OCI-LY3 (cell line): ENCODE data around the gene RNF145.

Source experiments
- H2AFZ ChIP-seq: fragments of 200-600, 300-600 bp; shearing (Covaris generic); 2 replicates; pipeline ENCODE4 v1.6.0; 2014; ENCODE audit warnings: antibody characterized with exemption, low read depth, low read length
- H3K27ac ChIP-seq: fragments of 200-600, 300-600 bp; sonication (generic); 2 replicates; pipeline ENCODE4 v1.5.1; 2014; ENCODE audit warnings: mild to moderate bottlenecking, low read length, moderate library complexity, mixed read lengths
- H3K27me3 ChIP-seq: fragments of 200-600, 300-600 bp; sonication (generic); 2 replicates; pipeline ENCODE4 v1.6.1; 2014; ENCODE audit warnings: low read depth, low read length, mixed read lengths
- H3K36me3 ChIP-seq: fragments of 200-600, 300-600 bp; sonication (generic); replicated peaks from 2 replicates; pipeline ENCODE3; 2014; ENCODE audit warnings: low read depth, low read length, mixed read lengths
- H3K4me1 ChIP-seq: fragments of 300-600, 200-600 bp; sonication (generic); 2 replicates; pipeline ENCODE4 v1.6.1; 2014; ENCODE audit warnings: low read length, mixed read lengths
- H3K4me2 ChIP-seq: fragments of 200-600, 300-600 bp; sonication (generic); 2 replicates; pipeline ENCODE4 v1.6.1; 2014; ENCODE audit warnings: low read length, mixed read lengths
- H3K4me3 ChIP-seq: fragments of 300-600, 200-600 bp; sonication (generic); 2 replicates; pipeline ENCODE4 v1.5.1; 2014; ENCODE audit warnings: antibody characterized with exemption, mild to moderate bottlenecking, low read length, moderate library complexity
- H3K79me2 ChIP-seq: fragments of 300-600, 200-600 bp; shearing (Covaris generic); 2 replicates; pipeline ENCODE4 v1.6.1; 2014; ENCODE audit warnings: mild to moderate bottlenecking, low read length, mixed read lengths
- H3K9ac ChIP-seq: fragments of 300-600, 200-600 bp; shearing (Covaris generic); 2 replicates; pipeline ENCODE4 v1.6.0; 2014; ENCODE audit warnings: mild to moderate bottlenecking, low read length, moderate library complexity
- H3K9me3 ChIP-seq: fragments of 200-600, 300-600 bp; shearing (Covaris generic); 2 replicates; pipeline ENCODE4 v1.6.1; 2014; ENCODE audit warnings: low read length, mixed read lengths; ENCODE audit not compliant: insufficient read depth
- H4K20me1 ChIP-seq: fragments of 200-600, 300-600 bp; sonication (generic); 2 replicates; pipeline ENCODE4 v1.6.1; 2016; ENCODE audit warnings: low read length, mixed read lengths; ENCODE audit not compliant: insufficient read depth
- CTCF ChIP-seq: fragments of 200-600, 300-600 bp; sonication (generic); IDR thresholded peaks from 2 replicates; pipeline ENCODE4 v1.5.1; 2014; ENCODE audit warnings: antibody characterized with exemption, low read length, low read depth
- EZH2phosphoT487 ChIP-seq: fragments of 200-600 bp; shearing (Covaris generic); IDR thresholded peaks from 2 replicates; pipeline ENCODE4 v1.6.1; 2018; ENCODE audit warnings: antibody characterized with exemption, mixed run types, low read depth

RNF145 gene

GRCh38 chr5:159208514-159209437, 577 bp downstream of the RNF145 start:
- peaks cover 68% of the 10 kb centered on the region for H3K79me2 ChIP-seq
- peaks cover 30% of the 10 kb centered on the region for H3K4me1 ChIP-seq
- no peaks in the 10 kb centered on the region for H3K27me3 ChIP-seq
- H3K4me2 ChIP-seq = peak overlapping the region; percentile 90
- peak overlapping the region; percentile 94 for H3K4me3 ChIP-seq
- H2AFZ ChIP-seq = no peak overlapping the region
- TF ChIP-seq EZH2phosphoT487 = no peak
- no peaks in the 10 kb centered on the region for H3K9me3 ChIP-seq
- peak overlapping the region; percentile 94 for H3K27ac ChIP-seq
- H3K9ac ChIP-seq = peak overlapping the region; percentile 92
- no peaks in the 10 kb centered on the region for H3K36me3 ChIP-seq
- H4K20me1 ChIP-seq = peaks cover 31% of the 10 kb centered on the region

- TF ChIP-seq EZH2phosphoT487 = no peak
- TF ChIP-seq CTCF = no peak
- H3K36me3 ChIP-seq = peaks cover under 1% of the 10 kb centered on the region
- H4K20me1 ChIP-seq = peaks cover 40% of the 10 kb centered on the region
- peak overlapping the region; percentile 92 for H3K9ac ChIP-seq
- H3K79me2 ChIP-seq = peaks cover 77% of the 10 kb centered on the region
- no peaks in the 10 kb centered on the region for H3K27me3 ChIP-seq
- no peaks in the 10 kb centered on the region for H3K9me3 ChIP-seq
- peak overlapping the region; percentile 94 for H3K27ac ChIP-seq
- H3K4me1 ChIP-seq = peaks cover 30% of the 10 kb centered on the region
- H3K4me3 ChIP-seq = peak overlapping the region; percentile 94
- H2AFZ ChIP-seq = no peak overlapping the region
- H3K4me2 ChIP-seq = peak overlapping the region; percentile 90
Observed at GRCh38 chr5:159207686-159208513, 1.5 kb downstream of the RNF145 start.

- Histone ChIP-seq H3K9ac (peak overlapping the region; percentile 92), H3K9me3 (no peaks in the 10 kb centered on the region), H3K36me3 (peaks cover 4% of the 10 kb centered on the region), H3K27me3 (no peaks in the 10 kb centered on the region), H2AFZ (no peak overlapping the region), H3K4me3 (peak overlapping the region; percentile 94), H3K4me1 (peaks cover 30% of the 10 kb centered on the region), H3K27ac (peak overlapping the region; percentile 94), H4K20me1 (peaks cover 44% of the 10 kb centered on the region), H3K79me2 (peaks cover 83% of the 10 kb centered on the region), H3K4me2 (peak overlapping the region; percentile 90)
- no peak for TF ChIP-seq CTCF
- no peak for TF ChIP-seq EZH2phosphoT487
Observed at GRCh38 chr5:159207222-159207685, 2.1 kb downstream of the RNF145 start.

GRCh38 chr5:159206818-159207217, 2.5 kb downstream of the RNF145 start:
- H2AFZ ChIP-seq = no peak overlapping the region
- H3K27ac ChIP-seq = peak overlapping the region; percentile 94
- peak overlapping the region; percentile 90 for H3K4me2 ChIP-seq
- peak overlapping the region; percentile 92 for H3K9ac ChIP-seq
- H3K27me3 ChIP-seq = no peaks in the 10 kb centered on the region
- peaks cover 48% of the 10 kb centered on the region for H4K20me1 ChIP-seq
- H3K9me3 ChIP-seq = no peaks in the 10 kb centered on the region
- peaks cover 30% of the 10 kb centered on the region for H3K4me1 ChIP-seq
- peaks cover 87% of the 10 kb centered on the region for H3K79me2 ChIP-seq
- peak overlapping the region; percentile 94 for H3K4me3 ChIP-seq
- TF ChIP-seq CTCF (no peak), EZH2phosphoT487 (no peak)
- peaks cover 9% of the 10 kb centered on the region for H3K36me3 ChIP-seq
